Activated CD8-positive, alpha-beta memory T cell treated with anti-CD3 and anti-CD28 coated beads for 36 hours (primary cell): Measurements from ENCODE around the gene WNT9A. TPM values are rescaled to one million over a fixed set of nuclear protein-coding genes. Genes with fewer than 3 reads are reported as not detected.

ENCODE experiments used
- CTCF ChIA-PET: fragments of 350-600 bp; sonication (Branson Sonifier 250); formaldehyde crosslinking; loops from one replicate; lab custom pipeline; 2021; ENCODE audit warnings: antibody characterized with exemption; lab: Charles Lee
- POLR2A ChIA-PET: fragments of 350-600 bp; sonication (Branson Sonifier 250); formaldehyde crosslinking; loops from one replicate; lab custom pipeline; 2021; ENCODE audit warnings: antibody characterized with exemption; lab: Charles Lee
- total RNA-seq, 2 experiments: library from RNA; stranded (reverse); gene quantifications; one replicate each; pipeline ENCODE4 v1.2.3, GENCODE V29; 2021

The WNT9A gene
- total RNA-seq, 2 experiments from 2014 or later, result not detected

DNA sequence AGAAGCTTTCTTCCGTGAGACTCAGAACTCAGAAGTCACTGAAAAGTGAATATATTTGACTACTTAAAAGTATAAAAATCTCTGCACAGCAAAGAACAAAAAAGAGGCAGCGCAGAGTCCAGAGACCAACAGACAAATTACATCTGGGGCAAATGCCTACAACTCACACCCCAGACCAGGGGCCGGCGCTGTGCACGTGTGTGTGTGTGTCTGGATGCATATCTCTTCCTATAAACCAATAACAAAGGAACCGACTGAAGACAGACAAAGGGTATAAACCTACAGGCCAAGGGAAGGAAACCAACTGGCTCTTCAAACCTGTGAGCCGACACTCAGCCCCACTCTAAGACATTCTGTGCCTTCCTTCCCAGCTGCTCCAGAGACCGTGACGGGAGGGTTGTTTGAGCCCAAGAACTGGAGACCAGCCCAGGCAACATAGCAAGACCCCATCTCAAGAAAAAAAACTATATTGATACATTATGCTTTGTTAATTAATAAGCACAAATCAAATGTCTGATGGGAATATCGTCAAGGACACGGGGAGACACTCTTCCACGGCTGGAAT, 18.8 kb downstream of the WNT9A start:
- CTCF ChIA-PET, result no interaction called here

DNA sequence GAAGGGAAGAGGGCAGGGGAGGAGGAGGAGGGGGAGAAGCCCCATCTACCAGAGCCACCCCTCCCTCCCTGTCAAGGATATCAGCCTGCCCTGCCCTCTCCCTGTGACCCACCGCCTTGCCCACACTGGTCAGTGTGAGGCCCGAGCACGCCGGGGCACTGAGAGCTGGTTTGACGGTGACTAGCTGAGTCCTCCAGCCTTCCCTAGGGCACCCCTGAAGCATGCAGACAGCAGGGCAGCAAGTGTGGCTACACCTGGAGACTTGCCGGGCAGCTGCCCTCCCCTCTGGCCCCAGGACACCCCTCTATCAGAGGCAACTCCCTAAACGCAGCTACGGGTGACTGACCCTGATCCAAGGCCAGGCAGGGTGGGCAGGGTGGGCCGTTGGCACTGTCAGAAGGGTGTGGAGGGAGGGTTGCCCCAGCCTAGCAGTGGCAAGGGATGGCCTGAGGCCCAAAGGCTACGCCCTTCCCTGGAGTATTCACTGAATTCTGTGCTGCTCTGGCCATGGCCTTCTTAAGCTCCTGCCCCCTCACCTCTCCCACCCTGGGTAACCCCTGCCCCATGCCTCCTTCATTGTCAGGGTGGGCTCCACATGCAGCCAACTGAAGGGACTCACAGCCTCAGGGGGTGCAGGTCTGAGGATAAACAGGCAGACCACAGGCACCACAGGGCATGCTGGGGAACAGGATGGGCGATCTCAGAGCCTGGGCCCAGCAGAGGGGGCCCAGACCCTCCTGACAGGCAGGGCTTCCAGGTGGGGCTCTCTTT, 19.6 kb downstream of the WNT9A start:
- ChIA-PET CTCF (no interaction called here), POLR2A (no interaction called here)

More for the DNA sequence above, 18.8 kb downstream of the WNT9A start:
- POLR2A ChIA-PET, result no interaction called here

DNA sequence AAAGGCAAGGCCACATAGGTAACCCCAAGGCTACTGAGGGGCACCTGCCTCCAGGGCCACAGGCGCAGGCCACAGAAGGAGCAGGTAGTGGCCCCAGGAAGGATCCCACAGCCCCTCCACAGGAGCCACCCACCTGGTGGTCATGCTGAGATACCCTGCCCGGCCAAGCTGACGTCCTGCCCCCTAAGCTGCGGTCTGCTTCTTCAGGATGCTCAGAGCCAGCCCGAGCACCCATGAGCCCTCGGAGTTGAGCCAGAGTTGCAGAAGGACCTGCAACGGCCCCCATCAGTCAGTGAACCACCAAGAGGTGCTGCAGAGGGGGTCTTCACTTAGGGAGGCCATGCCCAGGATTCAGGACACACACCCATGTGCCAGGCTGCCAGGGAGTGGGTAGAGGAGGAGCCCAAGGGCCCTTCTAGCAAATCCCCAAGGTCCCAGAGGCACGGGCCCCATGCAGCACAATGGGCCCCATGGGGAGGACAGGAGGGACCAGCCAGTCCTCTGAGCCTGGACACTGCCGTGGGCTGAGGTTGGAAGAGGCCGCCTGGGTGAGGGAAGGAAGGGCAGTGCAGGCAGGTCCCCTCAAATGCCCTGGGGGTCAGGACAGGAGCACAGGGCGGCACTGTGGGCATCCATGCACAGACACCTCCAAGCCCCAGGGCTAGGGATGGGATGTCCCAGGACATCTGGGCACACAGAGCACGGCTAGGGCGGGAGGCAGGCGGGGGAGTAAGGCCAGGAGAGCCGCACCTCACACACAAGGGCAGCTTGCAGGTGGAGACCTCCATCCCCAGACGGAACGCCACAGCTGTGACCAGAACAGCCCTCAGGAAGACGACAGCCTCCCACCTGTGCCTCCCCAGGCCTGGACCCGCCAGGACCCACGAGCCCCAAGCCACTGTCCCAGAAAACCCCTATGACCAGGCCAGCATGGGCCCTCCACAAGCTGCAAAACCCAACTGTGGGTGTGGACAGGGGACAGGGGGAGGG, 20.5 kb downstream of the WNT9A start:
- CTCF ChIA-PET, result no interaction called here
- POLR2A ChIA-PET, result no interaction called here

DNA sequence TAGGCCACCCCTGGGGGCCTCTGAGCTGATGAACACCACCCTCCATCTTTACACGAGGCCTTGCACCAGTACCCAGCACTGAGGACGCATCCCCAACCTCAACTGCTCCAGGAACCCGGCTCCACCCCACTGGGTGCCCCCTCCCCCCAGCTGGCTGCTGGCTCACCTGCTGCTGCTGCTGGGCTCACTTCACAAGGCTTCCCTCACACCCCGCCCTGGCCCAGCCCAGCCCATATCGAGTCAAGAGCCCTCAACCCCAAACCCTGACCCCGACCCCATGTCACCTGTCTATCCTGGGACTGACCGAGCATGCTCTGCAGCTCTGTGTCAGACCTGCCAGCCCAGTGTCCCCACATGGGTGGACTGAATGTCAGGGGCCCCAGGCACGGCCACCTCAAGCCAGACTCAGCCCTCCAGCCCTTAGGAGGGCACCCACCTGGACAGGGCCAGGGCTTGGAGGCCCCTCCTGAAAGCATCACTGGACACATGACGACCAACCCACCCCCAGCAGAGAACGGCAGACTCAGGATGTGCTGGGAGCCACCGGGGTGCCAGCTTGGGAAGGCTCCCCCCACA, 21.4 kb downstream of the WNT9A start:
- ChIA-PET CTCF (no interaction called here), POLR2A (no interaction called here)

DNA sequence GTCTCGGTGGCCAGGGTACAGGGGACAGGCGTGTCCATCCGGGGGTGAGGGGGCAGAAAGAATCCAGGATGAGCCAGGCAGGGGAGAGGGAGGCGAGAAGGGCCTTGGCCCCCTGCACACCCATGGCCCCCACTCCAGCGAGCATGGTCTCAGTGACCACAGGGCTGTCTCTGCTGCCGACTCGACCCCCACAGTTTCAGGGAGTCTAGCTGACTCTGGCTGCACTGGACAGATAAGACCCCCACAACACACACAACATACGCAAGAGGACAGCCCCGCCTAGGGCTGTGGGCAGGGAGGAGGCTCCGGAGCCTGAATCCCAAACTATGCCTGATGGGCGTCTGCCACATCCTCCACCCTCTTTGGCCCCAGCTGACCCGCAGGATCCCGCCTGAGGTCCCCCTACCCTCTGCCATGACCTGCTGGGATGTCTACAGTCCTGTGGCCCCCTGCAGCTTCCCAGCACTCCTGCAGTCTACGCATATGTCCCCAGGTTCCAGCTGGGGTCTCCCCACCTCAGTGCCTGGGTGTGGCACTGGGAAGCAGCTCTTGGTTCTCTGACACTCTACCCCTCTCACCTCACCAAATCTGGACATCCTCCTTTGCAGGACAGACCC, 22.0 kb downstream of the WNT9A start:
- ChIA-PET POLR2A (no interaction called here), CTCF (no interaction called here)

DNA sequence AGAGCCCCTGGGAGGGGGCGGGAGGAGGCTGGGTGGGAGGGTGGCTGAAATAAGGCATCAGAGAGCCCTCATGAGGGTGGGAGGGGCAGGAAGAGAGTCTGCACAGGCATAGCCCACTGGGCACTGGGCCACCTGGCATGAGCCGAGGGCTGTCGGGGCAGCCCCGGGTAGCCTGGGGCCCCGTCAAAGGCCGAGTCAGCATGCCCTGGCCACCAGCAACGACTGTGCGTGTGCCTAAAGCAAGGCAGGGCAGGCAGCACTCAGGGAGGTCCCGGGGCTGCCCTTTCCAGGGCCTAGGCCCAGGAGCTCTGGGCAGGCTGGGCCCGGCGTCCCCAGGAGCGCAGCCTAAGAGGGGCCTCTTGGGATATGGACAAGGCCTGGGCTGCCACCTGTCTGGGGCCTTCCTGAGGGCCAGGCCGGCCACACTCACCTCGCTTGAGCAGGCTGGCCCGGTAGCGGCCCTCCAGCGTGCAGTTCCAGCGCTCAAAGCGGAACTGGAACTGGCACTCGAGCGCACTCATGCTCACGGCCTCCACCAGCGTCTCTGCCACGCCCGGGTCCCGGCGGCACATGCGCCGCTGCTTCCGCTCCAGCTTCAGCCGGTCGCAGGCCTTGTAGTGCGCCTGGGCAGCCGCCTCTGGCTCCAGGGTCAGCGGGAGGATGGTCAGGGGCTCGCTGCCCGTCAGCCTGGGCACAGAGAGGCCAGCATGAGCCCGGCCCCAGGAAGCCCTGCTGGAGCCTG, 22.7 kb downstream of the WNT9A start:
- ChIA-PET POLR2A (no interaction called here), CTCF (no interaction called here)

DNA sequence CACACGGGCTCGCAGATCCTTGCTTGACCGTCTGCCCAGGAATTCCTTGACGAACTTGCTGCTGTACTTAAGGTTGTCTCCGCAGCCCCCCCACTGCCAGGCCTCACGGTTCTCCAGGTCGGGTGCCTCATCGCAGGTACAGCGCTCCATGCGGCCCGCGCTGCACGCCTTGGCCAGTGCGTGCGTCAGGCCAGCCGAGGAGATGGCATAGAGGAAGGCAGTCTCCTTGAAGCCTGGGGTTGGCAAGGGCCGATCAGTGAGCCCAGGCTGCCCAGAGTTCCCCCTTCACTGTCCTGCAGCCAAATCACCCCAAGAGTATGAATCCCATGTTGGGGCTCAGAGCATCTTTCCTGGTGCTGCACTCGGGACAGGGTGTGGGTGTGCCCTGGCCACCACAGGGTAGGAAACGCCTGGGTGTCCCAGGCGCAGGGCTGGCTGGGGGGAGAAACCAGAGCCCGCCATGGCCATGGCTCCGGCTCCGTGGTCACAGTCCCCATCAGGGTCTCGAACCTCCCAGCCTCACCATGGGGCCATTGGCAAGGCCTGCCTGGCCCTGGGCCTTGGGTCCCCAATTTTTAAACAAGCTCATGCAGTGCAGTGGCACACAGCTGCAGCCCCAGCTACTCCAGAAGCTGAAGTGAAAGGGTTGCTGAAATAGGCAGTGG, 23.4 kb downstream of the WNT9A start:
- CTCF ChIA-PET, result no interaction called here
- POLR2A ChIA-PET, result no interaction called here

DNA sequence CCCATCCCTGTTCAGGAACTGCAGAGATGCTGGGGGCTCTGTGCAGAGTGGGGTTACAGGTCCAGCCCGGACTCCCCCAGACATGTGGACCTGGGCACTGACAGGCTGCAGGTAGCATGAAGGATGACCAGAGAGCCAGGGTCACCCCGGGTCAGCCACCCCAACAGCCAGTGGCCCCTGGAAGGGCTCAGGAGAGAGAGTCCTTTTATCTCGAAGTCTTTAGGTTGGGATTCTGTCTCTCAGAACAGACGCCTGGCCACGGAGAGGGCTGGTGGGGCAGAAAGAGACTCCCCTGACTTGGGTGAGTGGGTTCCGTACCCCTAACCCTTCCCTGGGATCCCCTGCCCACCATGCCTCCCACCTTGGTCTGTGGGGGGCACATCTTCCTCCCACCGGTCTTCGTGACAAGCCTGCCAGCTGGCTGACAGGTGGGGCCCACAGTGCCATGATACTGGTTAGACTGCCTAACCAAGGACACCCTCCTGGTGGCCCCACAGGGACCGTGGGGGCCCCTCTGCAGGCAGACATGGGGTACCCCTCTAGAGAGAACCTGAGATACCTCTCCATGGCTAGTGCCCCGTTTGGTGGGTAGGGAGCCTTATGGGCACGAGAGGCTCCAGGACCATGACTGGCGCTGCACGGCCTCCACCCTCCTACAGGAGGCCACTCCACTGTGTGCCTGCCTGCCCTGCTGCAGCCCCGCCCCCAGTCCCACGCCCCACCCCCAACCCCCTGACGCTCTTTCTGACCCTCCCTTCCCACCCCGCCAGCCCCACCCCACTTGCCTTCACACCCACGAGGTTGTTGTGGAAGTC, 24.2 kb downstream of the WNT9A start:
- ChIA-PET CTCF (no interaction called here), POLR2A (no interaction called here)

DNA sequence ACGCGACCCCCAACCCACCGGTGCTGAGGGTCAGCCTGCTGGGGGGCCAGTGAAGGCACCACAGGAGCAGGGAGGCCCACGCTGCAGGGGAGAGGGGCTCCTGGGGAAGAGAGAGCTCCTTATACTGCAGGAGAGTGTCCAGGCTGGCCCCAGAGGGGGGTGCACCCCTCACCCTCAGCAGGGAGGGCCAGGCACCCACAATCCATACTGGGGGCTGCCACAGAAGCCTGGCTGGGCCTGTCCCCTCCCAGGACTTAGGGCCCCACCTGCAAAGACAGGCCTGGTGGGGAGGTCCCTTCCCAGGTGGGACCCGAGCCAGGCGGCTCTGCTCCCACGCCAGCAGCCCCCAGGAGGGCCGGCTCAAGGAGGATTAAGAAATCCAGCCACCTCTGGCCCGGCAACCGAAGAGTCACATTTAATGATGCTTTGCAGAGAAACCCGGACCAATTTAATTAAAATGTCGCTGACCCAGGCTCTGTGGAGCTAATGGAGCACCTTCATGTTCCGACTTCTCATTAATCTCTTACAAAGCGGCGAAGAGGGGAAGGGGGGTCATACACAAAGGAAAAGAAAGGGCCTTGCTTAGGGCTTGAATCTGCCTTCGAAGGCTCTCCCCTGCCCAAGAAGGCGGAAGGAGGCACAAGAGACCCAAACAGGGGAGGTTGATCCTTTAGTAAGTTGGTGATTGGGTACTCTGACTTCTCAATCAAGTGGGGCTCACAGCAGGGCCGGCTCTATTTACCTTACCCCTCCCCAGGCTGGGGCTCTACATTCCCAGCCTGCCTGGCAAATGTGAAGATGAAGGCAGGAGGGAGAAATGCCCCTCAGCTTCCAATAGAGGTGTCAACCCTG, 25.0 kb downstream of the WNT9A start:
- CTCF ChIA-PET, result no interaction called here
- POLR2A ChIA-PET, result no interaction called here

DNA sequence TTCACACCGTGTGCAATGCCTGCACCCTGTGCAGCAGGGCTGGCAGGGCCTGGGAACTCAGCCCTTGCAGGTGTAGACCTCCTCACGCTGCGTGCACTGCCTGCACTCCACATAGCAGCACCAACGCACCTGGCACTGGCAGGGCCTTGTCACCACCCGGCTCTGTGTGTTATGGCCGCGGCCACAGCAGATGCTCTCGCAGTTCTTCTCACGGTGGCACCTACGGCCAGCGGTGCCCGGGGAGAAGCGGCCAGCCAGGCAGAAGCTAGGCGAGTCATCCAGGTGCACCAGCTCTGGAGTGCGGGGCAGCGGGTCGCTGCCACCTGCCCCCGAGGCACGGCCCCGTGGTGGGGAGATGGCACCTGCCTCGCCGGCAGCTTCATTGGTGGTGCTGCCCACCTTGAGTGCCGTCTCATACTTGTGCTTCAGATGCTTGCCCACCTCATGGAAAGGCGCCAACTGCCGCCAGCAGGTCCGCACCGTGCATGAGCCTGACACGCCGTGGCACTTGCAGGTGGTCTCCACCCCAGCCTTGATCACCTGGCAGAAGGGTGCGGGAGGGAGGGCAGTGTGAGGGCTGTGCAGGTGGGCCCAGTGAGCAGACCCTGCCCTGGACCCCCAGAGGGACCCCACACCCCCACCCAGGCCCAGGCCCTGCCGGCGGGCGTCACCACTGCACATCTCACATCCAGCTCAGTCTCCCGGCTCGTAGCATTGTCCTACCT, 26.1 kb downstream of the WNT9A start:
- CTCF ChIA-PET, result no interaction called here
- POLR2A ChIA-PET, result no interaction called here

DNA sequence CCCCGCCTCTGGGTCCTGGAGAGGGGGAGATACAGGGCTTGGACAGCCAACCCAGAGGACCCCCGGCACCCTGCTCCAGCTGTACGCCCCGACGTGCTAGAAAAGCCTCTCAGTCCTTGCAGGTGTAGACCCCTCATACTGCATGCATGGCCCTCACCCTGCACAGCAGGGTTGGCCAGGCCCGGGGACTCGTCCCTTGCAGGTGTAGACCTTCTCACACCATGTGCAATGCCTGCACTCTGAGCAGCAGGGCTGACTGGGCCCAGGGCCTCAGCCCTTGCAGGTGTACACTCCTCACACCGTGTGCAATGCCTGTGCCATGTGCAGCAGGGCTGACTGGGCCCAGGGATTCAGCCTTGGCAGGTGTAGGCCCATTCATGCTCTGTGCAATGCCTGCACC, 26.8 kb downstream of the WNT9A start:
- ChIA-PET CTCF (no interaction called here), POLR2A (no interaction called here)

DNA sequence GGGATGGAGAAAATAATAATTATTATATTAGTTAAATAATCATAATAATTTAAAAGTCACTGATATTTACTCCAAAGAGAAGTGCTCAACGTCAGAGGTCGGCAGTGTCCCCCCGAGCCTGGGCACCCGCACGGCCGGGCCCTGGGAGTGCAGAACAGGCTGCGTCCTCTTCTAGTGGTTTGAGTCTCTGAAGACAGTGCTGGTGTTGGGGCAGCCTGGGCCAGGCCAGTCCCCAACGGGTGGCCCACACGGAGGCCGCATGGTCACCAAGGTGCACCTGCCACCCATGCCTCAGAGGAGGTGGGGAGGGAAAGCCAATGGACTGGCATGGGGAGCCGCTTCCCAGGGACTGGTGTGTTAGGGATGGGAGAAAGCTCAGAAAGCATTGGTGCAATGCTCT, 27.3 kb downstream of the WNT9A start:
- CTCF ChIA-PET, result no interaction called here
- POLR2A ChIA-PET, result no interaction called here

DNA sequence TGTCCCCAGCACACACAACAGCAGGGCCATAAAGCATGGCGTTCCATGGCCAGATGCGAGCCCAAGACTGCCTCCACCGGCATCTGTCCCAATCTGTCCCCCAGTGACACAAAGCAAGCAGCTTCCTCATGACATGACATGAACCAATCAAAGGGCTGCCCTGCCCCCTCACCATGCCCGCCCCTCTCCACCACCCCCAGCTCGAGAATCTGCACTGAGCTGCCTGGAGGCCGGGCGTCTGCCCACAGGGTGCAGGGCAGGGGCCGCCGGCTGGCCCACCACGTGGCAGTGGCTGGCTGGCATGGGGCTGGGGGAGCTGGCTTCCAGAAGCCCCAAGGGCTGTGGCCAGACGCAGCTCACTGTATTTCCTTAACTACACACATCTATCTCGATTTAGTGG, 27.8 kb downstream of the WNT9A start:
- ChIA-PET CTCF (no interaction called here), POLR2A (no interaction called here)

DNA sequence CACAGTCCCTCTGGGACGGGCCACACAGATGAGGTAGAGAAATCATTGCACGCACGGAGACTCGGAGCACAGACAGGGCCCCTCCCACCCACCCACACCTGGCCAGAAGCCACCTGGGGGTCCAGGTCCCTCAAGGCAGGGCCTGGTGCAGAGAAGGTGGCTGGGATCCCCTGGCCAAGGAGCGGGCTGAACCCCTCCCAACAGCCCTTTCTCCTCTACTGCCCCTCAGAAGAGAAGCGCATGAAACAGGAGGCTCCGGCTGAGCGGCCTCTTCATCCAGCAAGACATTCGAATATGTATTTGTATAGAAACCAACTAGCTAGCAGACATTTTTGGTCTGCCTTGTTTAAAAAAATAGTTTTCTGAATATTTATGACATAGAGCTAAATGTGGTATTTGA, 29.0 kb downstream of the WNT9A start:
- ChIA-PET CTCF (no interaction called here), POLR2A (no interaction called here)

DNA sequence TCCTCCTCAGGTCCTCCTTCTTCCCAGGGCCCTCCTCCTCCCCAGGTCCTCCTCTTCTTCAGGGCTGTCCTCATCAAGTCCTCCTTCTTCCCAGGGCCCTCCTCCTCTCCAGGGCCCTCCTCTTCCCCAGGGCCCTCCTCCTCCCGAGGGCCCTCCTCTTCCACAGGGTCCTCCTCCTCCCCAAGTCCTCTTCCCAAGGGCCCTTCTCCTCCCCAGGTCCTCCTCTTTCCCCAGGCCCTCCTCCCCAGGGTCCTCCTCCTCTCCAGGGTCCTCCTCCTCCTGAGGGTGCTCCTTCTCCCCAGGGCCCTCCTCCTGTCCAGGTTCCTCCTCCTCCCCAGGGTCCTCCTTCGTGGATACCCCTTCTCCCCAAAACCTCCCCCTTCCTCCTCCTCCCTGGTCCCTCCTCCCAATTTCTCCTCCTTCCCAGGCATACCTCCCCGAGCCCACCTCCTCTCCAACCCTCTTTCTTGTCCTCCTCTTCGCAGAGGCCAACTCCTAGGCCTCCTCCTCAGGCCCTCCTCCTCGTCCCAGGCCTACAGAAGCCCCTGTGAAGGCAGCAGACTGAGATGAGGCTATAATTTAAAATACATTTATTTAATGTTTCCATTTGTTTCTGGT, 29.5 kb downstream of the WNT9A start:
- POLR2A ChIA-PET, result no interaction called here

More for the DNA sequence above, 29.5 kb downstream of the WNT9A start:
- CTCF ChIA-PET, result no interaction called here
